Measurements from ENCODE around the gene IFNK. TPM values are rescaled to one million over a fixed set of nuclear protein-coding genes. Genes with fewer than 3 reads are reported as not detected.

IFNK gene
- total RNA-seq, 1 experiment from 2014 or later, result not detected

DNA sequence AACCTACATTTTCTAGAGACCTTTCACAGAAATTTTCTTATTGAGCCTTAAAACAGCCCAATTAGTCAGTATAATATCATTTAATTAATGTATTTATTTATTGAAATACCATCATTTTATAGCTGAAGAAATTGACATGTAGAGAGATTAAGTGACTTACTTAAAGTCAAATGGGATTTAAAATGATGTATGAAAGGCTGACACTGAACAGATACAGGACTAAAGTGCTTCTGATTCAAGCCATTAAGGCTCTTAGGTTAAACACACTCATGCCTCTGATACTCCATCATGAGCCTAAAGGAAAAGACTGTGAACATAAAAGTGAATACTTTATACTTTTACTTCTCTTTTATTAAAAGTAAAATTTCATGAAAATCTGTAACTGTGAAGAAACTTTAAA is 36.4 kb downstream of the IFNK start (continued):
- TF ChIP-seq POLR2A (IDR thresholded peaks at IDR 0.05; ENCODE audit: borderline replicate concordance, extremely low read depth, insufficient read depth, insufficient read length), result no peak
- no peak for TF ChIP-seq FOSL1 (IDR thresholded peaks at IDR 0.05; ENCODE audit: low read depth)

DNA sequence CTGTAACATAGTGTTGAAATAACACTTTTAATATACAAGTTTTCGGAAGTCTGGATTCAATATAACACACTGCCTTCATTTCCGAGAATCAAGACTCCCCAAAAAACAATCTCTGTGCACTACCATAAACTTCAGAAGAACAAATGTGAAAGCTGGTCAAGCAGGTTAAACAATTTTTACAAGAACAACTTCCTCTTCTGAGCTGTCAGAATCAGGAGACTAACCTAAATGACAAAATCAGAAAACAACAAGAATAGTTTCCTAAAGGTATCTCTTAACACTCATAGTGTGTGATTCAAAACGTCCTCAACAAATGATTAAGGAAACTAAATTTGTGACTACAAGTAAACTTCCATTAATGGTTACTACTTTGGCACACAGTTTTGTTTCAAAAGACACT is 37.6 kb downstream of the IFNK start:
- H3K4me2 ChIP-seq (ENCODE audit: low read length), result no peak overlapping the region
- TF ChIP-seq CEBPB (IDR thresholded peaks at IDR 0.05; ENCODE audit: low read depth) (no peak), EZH2 (IDR thresholded peaks at IDR 0.05) (no peak), POLR2AphosphoS5 (IDR thresholded peaks at IDR 0.05; ENCODE audit: low read depth, low read length) (no peak), RAD21 (IDR thresholded peaks at IDR 0.05; ENCODE audit: low read depth) (no peak), JUND (IDR thresholded peaks at IDR 0.05) (no peak), CBX3 (IDR thresholded peaks at IDR 0.05; ENCODE audit: low read depth) (no peak), ELF1 (IDR thresholded peaks at IDR 0.05; ENCODE audit: borderline replicate concordance, low read depth) (no peak), SP1 (IDR thresholded peaks at IDR 0.05; ENCODE audit: low read depth) (no peak), FOSL1 (IDR thresholded peaks at IDR 0.05; ENCODE audit: low read depth) (no peak), SIN3A (IDR thresholded peaks at IDR 0.05; ENCODE audit: low read depth) (no peak), SRF (IDR thresholded peaks at IDR 0.05; ENCODE audit: low read depth) (no peak), ZFX (IDR thresholded peaks at IDR 0.05) (no peak), POLR2A (IDR thresholded peaks at IDR 0.05; ENCODE audit: borderline replicate concordance, extremely low read depth, insufficient read depth, insufficient read length) (no peak)
- TF ChIP-seq, protein P1, sequence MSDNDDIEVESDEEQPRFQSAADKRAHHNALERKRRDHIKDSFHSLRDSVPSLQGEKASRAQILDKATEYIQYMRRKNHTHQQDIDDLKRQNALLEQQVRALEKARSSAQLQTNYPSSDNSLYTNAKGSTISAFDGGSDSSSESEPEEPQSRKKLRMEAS (IDR thresholded peaks at IDR 0.05), result no peak
- TF ChIP-seq, protein P2, sequence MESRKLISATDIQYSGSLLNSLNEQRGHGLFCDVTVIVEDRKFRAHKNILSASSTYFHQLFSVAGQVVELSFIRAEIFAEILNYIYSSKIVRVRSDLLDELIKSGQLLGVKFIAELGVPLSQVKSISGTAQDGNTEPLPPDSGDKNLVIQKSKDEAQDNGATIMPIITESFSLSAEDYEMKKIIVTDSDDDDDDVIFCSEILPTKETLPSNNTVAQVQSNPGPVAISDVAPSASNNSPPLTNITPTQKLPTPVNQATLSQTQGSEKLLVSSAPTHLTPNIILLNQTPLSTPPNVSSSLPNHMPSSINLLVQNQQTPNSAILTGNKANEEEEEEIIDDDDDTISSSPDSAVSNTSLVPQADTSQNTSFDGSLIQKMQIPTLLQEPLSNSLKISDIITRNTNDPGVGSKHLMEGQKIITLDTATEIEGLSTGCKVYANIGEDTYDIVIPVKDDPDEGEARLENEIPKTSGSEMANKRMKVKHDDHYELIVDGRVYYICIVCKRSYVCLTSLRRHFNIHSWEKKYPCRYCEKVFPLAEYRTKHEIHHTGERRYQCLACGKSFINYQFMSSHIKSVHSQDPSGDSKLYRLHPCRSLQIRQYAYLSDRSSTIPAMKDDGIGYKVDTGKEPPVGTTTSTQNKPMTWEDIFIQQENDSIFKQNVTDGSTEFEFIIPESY (IDR thresholded peaks at IDR 0.05; ENCODE audit: extremely low read depth, insufficient replicate concordance, low read length), result no peak
- TF ChIP-seq, protein P3, sequence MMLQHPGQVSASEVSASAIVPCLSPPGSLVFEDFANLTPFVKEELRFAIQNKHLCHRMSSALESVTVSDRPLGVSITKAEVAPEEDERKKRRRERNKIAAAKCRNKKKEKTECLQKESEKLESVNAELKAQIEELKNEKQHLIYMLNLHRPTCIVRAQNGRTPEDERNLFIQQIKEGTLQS (IDR thresholded peaks at IDR 0.05), result no peak
- TF ChIP-seq, protein P4, sequence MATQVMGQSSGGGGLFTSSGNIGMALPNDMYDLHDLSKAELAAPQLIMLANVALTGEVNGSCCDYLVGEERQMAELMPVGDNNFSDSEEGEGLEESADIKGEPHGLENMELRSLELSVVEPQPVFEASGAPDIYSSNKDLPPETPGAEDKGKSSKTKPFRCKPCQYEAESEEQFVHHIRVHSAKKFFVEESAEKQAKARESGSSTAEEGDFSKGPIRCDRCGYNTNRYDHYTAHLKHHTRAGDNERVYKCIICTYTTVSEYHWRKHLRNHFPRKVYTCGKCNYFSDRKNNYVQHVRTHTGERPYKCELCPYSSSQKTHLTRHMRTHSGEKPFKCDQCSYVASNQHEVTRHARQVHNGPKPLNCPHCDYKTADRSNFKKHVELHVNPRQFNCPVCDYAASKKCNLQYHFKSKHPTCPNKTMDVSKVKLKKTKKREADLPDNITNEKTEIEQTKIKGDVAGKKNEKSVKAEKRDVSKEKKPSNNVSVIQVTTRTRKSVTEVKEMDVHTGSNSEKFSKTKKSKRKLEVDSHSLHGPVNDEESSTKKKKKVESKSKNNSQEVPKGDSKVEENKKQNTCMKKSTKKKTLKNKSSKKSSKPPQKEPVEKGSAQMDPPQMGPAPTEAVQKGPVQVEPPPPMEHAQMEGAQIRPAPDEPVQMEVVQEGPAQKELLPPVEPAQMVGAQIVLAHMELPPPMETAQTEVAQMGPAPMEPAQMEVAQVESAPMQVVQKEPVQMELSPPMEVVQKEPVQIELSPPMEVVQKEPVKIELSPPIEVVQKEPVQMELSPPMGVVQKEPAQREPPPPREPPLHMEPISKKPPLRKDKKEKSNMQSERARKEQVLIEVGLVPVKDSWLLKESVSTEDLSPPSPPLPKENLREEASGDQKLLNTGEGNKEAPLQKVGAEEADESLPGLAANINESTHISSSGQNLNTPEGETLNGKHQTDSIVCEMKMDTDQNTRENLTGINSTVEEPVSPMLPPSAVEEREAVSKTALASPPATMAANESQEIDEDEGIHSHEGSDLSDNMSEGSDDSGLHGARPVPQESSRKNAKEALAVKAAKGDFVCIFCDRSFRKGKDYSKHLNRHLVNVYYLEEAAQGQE (IDR thresholded peaks at IDR 0.05; ENCODE audit: low read depth), result no peak
- H2AFZ ChIP-seq (ENCODE audit: low read depth, low read length, poor library complexity, severe bottlenecking), result no peak overlapping the region
- no peak overlapping the region for H3K27ac ChIP-seq (ENCODE audit: low read depth, low read length)
- ChIA-PET RAD21 (ENCODE audit: low non-redundant PET in 1 of 2, low total read pairs in 2 of 2, uncharacterized antibody in 2 of 2, unreplicated experiment in 2 of 2) (no interaction called here), CTCF (no interaction called here), POLR2A (no interaction called here)
- H3K9me3 ChIP-seq (ENCODE audit: control insufficient read depth in 1 of 2, insufficient read depth in 1 of 2, low read depth in 1 of 2, low read length in 2 of 2), result no peaks in the 10 kb centered on the region
- no peaks in the 10 kb centered on the region for H3K27me3 ChIP-seq (ENCODE audit: insufficient read depth, low read length)
- H4K20me1 ChIP-seq (ENCODE audit: insufficient read depth), result no peaks in the 10 kb centered on the region
- ATAC-seq (no peak), DNase-seq (ENCODE audit: low read depth, low spot score) (no peak)
- intact Hi-C loops (cut with micrococcal nuclease), result no loop called here
- peaks cover 0 to 4% of the 10 kb centered on the region in 2 experiments; a peak in 1 of 4 replicates for H3K36me3 ChIP-seq (ENCODE audit: control insufficient read depth in 1 of 2, insufficient read depth in 2 of 2, low read length in 2 of 2)
- no peaks in the 10 kb centered on the region for H3K79me2 ChIP-seq (ENCODE audit: insufficient read depth, low read length)
- H3K4me1 ChIP-seq (ENCODE audit: control insufficient read depth in 1 of 2, insufficient read depth in 2 of 2, low read length in 2 of 2), result no peaks in the 10 kb centered on the region
- H3K4me3 ChIP-seq (replicated peaks in 1 of 2; ENCODE audit: low read depth in 1 of 2, low read length in 2 of 2), result no peak overlapping the region
- no peak overlapping the region for H3K9ac ChIP-seq (ENCODE audit: low read length)
- no TSS peak for BruUV-seq (replicated peaks)
- H3K9me2 ChIP-seq (ENCODE audit: insufficient read depth), result no peaks in the 10 kb centered on the region
